Smooth muscle cell of the pulmonary artery (primary cell): Measurements from ENCODE around the gene HDGFL1. TPM values are rescaled to one million over a fixed set of nuclear protein-coding genes. Genes with fewer than 3 reads are reported as not detected.

ENCODE experiments used
- total RNA-seq: library from RNA; depleted of rRNA; stranded (reverse); fragments of >200 nt; gene quantifications from 2 replicates; pipeline ENCODE4 v1.2.3, GENCODE V29; 2014

The HDGFL1 gene
- total RNA-seq, result not detected in 2 replicates

GRCh38 chr6:22569281-22570184 lies at the start of gene HDGFL1:
HDGFL1 (plus strand) TSS chr6:22569566; CDS start chr6:22569576, 10 bp downstream.

